Activated CD4-positive, alpha-beta T cell treated with anti-CD3 and anti-CD28 coated beads, Interleukin-2, amount 50 U/mL, for 24 hours (primary cell): ENCODE data around the gene NR1H4.
"Not testable (repeated sequence)": the region's sequence is repeated elsewhere in the genome, so short reads cannot be mapped to it uniquely, and the experiment has no call there.

Experiments
- DNase-seq, 2 donors: peaks; one replicate each; pipeline ENCODE4 v3.0.0-alpha.2; 2020; ENCODE audit warnings: low read depth in 1 of 2, low spot score in 1 of 2

The NR1H4 gene

DNA sequence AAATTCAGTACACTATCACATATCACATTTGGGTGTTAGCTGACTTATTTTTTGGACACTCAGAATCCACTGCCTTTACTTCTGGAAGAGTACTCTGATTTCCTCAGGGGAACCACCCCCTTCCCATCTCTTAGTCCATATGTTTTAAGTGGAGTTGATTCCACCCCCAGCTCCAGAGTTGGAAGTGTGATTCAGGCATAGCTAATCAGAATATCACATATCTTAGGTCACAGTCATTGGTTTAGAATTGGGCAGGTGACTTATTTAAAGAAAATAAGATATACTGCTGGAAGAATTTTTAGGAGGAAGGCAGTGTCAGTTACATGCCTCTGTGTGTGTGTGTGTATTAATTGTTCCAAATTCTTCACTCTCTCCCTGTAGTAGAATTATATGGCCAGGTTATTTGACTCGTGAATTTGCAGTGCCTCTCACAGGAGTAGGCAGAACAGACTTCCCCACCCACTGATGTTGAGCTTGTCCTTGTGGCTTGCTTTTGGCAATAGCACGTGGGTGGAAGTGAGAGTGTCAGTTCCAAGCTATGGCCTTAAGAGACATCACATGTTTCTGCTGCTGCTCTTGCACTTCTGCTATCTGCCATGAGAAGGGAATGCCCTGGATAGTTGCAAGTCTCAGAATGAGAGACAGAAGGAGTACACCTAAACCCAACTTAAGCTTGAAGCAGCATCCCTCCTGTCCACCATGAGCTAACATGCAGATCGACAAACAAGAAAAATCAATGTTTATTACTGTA, 93.4 kb downstream of the NR1H4 start:
- no peak for DNase-seq

DNA sequence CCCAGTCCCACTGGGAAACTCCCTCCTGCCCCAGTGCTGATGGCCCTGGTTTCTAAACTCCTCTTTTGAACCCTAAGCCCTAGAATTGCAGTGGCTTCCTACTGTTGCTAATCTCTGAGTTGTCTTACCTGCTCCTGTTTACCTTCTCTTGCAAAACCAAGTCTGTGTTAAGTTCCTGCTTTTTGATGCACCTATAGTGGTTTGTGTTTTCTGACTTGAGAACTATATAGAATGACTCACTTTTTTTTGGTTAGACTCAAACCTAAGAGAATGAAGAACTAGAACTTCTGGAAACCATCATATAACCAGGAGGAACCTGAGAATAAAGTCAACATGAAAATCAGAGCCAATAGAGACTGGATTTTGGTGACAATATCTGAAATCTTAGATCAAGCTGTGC, 94.3 kb downstream of the NR1H4 start:
- DNase-seq, result no peak

DNA sequence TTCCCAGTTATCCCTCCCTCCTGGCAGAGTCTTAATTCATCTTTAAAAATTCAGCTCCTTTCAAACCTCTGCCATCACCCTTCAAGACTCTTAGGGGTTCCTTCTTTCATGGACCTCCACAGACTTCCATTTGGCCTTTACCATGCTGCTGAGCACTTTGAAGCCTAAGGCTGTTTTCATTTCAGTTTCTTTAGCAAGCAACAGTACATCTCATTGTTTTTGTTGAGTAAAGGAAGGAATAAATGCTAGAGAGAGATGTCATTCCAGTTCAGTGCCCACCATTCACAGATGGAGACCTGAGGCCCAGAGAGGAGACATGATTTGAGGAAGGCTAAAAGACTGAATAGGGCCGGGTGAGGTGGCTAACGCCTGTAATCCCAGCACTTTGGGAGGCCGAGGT, 98.5 kb downstream of the NR1H4 start:
- no peak for DNase-seq

DNA sequence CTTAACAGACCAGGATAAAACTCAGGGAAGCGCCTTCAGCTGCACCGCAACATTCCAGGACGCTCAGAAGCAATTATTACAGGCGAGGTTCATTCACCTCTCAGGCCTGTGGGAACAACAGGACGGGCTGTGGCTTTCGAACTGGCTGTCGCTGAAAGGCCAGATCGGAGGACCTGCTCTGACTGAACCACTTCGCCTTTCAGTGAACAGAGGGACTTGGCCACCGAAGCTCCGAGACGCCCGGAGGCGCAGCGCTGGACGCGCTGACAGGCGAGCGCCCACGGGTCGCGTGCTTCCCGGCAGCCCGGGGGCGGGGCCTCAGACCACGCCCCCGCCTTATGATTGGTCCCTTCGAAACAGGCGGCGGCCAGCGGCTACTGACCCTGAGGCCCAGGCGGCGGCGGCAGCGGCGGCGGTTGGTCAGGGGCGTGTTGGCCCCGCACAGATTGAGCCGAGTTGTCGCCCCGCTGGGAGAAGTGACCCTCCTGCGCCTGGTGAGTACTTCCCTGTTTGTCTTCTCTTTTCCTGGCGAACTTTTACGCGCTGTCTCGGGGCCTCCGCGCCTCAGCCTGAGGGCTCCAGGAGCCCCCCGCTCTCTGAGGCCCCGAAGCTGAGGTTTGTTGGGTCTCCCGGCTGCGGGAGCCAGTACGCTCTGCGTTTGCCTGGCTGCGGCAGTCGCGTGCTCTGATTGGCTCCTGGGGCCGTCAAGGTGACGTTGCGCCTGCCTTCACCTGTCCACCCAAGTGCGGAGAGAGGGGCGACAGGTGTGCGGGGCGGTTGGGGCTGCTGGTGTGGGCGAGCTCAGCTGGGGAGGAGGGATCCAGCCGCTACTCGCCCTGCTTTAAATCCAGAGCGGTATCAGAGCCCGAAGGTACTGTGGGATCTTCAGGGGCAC, 99.9 kb downstream of the NR1H4 start, which contains the start of gene GAS2L3:
TSS of gene GAS2L3 (plus strand) at position 393 of the 895 bp plus-strand sequence. CDS start 21,221 bp downstream, outside the sequence.
- DNase-seq, result peak; percentile 16 to 17

DNA sequence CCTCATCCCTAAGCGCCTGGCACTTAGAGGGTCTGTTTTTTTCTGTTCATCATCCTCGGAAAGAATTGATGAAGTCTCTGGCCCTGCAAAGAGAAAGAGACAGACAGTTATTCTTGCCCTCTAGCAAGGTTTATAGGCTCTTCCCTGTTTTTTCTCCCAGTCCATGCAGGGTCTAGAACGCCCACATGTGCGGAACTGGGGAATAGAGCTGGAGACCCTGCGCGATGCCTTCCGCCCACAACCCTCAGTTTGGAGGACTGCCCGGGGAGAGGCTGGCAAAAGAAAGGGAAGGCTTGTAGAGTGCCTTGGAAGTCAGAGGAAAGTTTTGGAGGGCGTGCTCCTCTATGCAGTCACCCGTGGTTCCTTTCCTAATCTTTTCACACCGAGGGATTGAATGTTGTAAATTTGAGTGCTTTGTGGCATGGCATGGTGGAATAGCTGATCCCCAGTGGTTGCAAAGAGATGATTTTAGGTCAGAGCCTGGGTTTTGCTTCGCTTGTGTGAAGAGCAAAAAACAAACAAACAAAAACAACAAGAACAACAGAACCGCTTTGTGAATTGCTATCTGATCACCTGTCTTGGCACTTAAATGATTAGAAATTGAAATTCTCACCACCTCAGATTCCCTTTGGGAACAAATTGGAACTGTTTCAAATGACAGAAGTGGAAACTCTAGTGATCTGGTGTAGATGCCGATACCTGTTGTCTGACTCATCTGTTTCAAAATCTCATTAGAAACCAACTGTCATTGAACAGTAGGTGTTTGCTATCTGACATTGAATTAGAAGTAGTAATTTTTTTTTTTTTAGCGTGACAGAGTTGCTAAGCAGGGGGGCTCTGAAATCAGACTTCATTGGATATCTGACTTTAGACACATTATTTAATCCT, 100.8 kb downstream of the NR1H4 start:
- no peak for DNase-seq

DNA sequence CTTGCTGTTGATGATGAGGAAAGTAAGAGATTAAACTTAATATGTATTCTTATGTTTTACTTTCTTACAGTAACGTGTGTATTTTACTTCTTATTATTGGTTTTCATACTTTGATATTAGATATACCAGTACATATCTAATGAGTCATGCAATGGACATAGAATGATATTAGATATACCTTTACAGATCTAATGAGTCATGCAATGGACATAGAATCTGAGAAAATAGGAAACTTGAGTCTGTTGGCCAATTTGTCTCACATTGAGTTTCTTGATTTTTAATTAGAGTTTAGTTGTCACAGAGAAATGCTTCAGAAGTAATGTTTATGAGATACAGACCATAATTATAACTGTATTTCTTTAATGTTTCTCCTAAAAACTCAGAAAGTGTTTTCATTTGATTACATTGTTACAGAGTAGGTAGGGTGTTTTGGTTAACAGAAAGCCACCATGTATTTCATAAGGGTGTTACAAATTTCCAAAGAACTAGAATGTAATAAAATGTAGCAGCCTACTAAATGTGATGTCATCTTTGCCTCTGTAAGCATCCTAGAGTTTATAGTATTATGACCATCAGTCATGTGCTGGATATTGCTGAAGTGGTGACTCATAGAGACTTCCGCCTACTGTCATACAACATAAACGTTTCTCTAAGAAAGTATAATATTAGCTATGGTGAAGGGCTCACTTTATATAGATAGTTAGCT, 102.8 kb downstream of the NR1H4 start:
- no peak for DNase-seq

DNA sequence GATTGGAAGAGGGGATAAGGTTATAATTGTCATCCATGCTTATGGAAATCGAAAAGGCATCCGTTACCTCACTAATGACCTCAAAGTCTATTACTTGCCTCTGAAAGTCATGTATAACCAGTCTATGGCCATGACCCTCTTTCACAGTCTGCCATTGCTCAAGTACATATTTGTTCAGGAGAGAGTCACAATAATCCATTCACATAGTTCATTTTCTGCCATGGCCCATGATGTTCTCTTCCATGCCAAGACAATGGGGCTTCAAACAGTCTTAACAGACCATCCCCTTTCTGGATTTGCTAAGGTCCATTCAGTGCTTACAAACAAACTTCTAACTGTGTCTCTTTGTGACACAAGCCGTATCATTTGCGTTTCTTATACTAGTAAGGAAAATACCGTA, 105.3 kb downstream of the NR1H4 start:
- no peak for DNase-seq

DNA sequence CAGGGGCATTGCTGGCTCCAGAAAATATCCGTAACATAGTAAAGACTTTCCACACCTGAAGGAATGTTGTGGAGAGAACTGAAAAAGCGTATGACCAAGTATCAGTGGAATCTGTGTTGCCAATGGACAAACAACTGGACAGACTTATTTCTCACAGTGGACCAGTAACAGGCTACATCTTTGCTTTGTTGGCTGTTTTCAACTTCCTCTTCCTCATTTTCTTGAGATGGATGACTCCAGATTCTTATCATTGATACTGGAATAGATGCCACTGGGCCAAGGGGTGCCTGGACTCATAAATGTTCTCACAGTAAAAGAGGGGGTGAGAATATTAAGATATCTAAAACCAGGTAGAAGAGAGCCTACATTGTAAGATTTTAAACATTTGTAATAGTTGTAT, 106.2 kb downstream of the NR1H4 start:
- DNase-seq, result no peak

DNA sequence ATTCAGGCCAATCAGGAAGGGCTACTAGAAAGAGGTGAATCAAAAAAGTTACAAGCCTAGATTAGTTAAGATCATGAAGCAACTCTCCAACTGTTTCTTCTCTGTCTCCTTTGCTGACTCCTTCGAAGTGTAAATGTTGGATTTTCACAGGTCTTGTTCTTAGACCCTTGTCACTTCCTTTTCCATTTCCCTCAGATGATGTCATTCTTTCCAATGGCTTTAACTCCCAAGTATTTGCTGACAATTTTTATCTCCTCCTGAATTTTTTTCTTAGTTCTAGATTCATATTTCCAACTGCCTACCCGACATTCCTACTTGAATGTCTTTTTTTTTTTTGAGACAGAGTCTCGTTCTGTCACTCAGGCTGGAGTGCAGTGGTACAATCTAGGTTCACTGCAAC, 110.6 kb downstream of the NR1H4 start:
- DNase-seq, result no peak

DNA sequence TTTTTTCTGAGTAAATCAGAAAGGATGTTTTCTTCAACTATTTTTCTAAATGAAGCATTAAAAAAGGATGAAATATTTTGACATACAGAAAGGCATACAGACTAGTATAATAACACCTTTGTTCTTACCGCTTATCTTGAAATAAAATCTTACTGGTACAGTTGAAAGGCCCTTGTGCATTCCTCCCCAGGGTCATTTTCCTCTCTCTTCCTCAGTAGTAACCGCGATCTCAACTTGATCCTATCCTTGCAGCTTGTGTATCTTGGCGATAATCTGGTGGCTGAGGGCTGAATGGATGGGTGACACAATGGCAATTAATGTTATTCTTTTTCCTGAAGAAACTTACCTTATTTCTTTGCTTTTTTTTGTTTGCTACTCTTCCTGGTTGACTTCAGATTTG, 118.3 kb downstream of the NR1H4 start:
- DNase-seq, result no peak

DNA sequence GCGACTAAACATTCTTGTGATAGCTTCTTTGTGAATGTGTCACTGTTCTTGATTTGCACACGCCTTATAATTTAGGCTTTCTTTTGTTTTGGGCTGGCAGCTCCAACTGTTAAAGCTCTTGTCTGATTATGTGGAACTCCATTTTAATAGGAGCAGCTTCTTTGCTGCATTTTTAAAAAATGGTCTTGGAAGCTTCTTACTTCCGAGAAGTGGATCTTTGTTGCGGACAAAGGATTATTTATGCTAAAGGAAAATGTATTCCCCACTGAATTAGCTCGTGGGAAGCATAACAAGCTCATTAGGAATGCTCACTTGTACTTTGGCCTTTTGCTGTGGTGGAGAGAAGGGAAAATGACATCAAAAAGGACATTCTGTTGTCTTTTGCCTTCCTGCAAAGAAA, 119.8 kb downstream of the NR1H4 start:
- DNase-seq, result no peak

DNA sequence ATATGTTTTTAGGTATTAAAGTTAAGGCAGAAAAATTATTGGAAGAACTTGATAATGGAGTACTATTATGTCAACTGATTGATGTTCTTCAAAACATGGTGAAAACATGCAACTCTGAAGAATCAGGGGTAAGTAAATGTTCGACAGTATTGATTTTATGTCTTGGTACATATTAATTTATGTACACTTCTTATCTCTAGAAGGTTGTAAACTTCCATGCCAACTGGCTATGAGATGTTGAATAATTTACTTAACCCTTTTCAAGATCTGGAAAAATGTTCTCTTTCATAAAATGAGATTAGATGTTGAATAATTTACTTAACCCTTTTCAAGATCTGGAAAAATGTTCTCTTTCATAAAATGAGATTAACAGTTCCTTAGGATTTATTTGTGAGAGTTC, 128.0 kb downstream of the NR1H4 start:
- no peak for DNase-seq

DNA sequence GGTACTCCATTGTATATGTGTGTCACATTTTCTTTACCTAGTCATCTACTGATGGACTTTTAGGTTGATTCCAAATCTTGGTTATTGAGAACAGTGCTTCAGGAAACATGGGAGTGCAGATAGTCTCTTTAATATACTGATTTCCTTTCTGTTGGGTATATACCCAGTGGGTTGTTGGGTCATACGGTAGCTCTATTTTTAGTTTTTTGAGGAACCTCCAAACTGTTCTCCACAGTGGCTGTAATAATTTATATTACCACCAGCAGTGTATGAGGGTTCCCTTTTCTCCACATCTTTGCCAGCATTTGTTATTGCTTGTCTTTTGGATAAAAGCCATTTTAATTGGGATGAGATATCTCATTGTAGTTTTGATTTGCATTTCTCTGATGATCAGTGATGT, 129.3 kb downstream of the NR1H4 start:
- DNase-seq, result not testable (repeated sequence)

DNA sequence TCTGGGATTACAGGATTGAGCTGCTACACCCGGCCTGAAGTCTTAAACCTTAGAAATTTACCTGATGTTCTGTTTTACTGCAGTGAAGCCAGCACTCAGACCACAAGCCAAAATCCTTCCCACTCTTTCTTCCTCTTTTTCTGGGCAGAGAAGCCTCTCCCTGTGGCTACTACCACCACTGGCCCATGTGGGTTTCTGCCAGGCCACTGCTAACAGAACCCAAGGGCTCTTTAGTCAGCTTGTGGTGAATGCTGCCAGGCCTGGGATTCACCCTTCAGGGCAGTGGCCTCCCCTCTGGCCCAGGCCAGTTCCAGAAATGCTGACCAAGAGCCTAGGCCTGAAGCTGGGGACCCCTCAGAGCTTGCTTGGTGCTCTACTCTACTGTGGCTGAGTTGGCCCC, 135.1 kb downstream of the NR1H4 start:
- no peak for DNase-seq

DNA sequence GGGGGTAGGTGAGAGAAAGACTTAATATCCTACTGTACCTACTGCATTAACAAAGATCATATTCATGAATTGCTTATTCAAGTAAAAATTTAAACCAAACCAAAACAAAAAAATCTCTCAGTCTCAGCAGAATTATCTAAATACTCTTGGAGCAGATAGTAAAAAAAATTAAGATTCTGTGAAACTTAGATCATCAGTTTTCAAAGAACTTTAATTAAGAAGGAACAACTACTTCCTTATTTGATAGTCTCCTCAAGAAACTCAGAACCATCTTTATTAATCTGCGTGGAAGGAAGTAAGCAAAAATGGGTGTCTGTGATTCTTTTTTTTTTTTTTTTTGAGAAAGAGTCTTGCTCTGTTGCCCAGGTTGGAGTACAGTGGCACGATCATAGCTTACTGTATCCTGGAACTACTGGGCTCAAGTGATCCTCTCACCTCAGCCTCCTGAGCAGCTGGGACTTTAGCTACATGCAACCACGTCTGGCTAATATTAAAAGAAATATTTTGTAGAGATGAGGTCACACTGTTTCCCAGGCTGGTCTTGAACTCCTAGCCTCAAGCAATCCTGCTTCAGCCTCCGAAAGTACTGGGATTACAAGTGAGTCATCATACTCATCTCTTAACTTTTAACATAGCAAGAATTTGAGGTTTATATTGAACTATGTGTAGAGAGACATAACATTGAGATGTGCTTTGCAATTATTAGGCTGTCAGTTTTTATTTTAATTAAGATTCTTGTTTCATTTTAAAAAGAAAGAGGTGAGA, 137.2 kb downstream of the NR1H4 start:
- no peak for DNase-seq

DNA sequence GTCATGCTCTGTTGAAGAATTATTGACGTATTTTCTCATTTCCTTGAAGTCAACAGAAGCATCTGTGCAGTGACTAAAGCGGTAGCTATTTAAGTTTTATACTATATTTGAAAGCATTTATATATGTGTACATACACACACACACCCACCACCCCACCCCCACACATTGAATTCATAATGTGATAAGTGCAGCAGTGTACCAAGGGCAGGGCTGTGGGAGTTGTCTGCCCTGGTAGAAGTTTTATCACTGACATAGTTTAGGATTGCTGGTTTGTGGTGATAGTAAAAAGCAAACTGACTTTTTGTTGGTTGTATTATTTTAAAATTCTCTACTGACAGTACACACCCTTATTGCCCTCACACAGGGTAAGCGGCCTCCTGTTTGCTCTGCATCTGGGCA, 138.9 kb downstream of the NR1H4 start:
- DNase-seq, result no peak
